Heart right ventricle (tissue), 16 donors: Measurements from ENCODE around the gene HMGXB3. TPM values are rescaled to one million over a fixed set of nuclear protein-coding genes. Genes with fewer than 3 reads are reported as not detected.
"Not testable (repeated sequence)": the region's sequence is repeated elsewhere in the genome, so short reads cannot be mapped to it uniquely, and the experiment has no call there.

ENCODE experiments used
- ATAC-seq, 8 donors: fragments of 200-7000 bp; cut with Tn5 transposase; one replicate each; pipeline ENCODE4 v1.9.1; 2020; ENCODE audit warnings: mild to moderate bottlenecking in 8 of 8, moderate library complexity in 8 of 8, moderate number of reproducible peaks in 1 of 8
- DNase-seq, 2 donors: peaks; one replicate each; pipeline ENCODE4 v3.0.0-alpha.2; 2020
- H3K27ac ChIP-seq, 10 donors: fragments of 200-600 bp; sonication (generic) in 2 of 10; one replicate each; pipeline versions ENCODE4 v1.5.0 to v1.8.0; 2020 to 2022; ENCODE audit warnings: mild to moderate bottlenecking in 3 of 10
- H3K27me3 ChIP-seq, 7 donors: fragments of 200-600 bp; one replicate each; pipeline ENCODE4 v1.8.0; 2021 to 2022; ENCODE audit warnings: mild to moderate bottlenecking in 2 of 7
- H3K36me3 ChIP-seq, 9 donors: fragments of 200-600 bp; sonication (generic) in 1 of 9; one replicate each; pipeline versions ENCODE4 v1.5.0 to v1.8.0; 2020 to 2022; ENCODE audit warnings: mild to moderate bottlenecking in 2 of 9
- H3K4me1 ChIP-seq, 9 donors: fragments of 200-600 bp; sonication (generic) in 1 of 9; one replicate each; pipeline versions ENCODE4 v1.5.0 to v1.8.0; 2020 to 2022; ENCODE audit warnings: mild to moderate bottlenecking in 4 of 9
- H3K4me3 ChIP-seq, 10 donors: fragments of 200-600 bp; sonication (generic) in 2 of 10; one replicate each; pipeline versions ENCODE4 v1.5.0 to v1.8.0; 2020 to 2022; ENCODE audit warnings: mild to moderate bottlenecking in 7 of 10, moderate library complexity in 2 of 10
- H3K9me3 ChIP-seq, 11 donors: fragments of 200-600 bp in 10 of 11; sonication (generic) in 2 of 11; one replicate each; pipeline versions ENCODE4 v1.5.0 to v1.8.0; 2013 to 2022; ENCODE audit warnings: mild to moderate bottlenecking in 2 of 11, control low read depth in 1 of 11, moderate library complexity in 1 of 11
- CTCF ChIP-seq, 9 donors: fragments of 200-600 bp; sonication (generic) in 2 of 9; IDR thresholded peaks; one replicate each; pipeline versions ENCODE4 v1.5.0 to v1.8.0; 2021 to 2022; ENCODE audit warnings: antibody characterized with exemption in 9 of 9, mild to moderate bottlenecking in 5 of 9, moderate library complexity in 1 of 9
- WGBS, 2 donors: extraction: QIAGEN DNeasy Blood & Tissue Kit; methylation state at CpG; one replicate each; pipeline ENCODE4 v1.1.7; 2013; ENCODE audit warnings: inconsistent platforms in 1 of 2; 5-methylcytosine and 5-hydroxymethylcytosine counted together
- intact Hi-C, 10 donors: fragments of 100-400 bp; cut with DNase I; formaldehyde crosslinking; loops; one replicate each; pipeline versions ENCODE4 v1.11.1 to v1.14.2; 2022
- polyA plus RNA-seq, 2 donors: library from polyadenylated mRNA; stranded (reverse); fragments of 200-250 nt; gene quantifications; one replicate each; pipeline ENCODE4 v1.2.3, GENCODE V29; 2013
- total RNA-seq, 10 donors: library from RNA; stranded (reverse); fragmentation: NEBNext Ultra II Directional in 3 of 10; extraction: Animal tissue kit (Norgen Biotek cat#: 25700) in 3 of 10; gene quantifications; one replicate each; pipeline versions ENCODE4 v1.2.1 to v1.2.4, GENCODE V29; 2021 to 2023
- donor health status: Arrhythmogenic right ventricular cardiomyopathy.
- donor health status: ischemic (EF 13 %, LVEDD 7.1; RV severe dilation, severe dysfunction).
- donor health status: healthy with polysubstance abuse.
- donor health status: DM: no; HTN: yes; CAD: no.
- donor health status: DM: no; HTN: no; CAD: no.
- donor health status: ischemic (EF 25% LVEDD 6.9; RV normal size, moderate dysfunction).
- donor health status: ischemic (EF 25% LVEDD 5.7; RV mildly dilated, moderate dysfunction).
- donor health status: healthy.
- donor health status: DM: yes; HTN: yes; CAD: no.
- donor health status: Ischemic cardiomyopathy.
- donor health status: ischemic (EF 35%, LVEDD 5.7; RV mildly dilated, moderate dysfunction).
- donor health status: nonischemic (EF 11% LVEDD 7.7; RV severe dilation, severe dysfunction).
- donor health status: DM: yes; HTN: yes; CAD: no.
- donor health status: PGD.
- donor health status: ischemic (EF 29% LVEDD 5.4; RV normal size, mild dysfunction).
- donor health status: nonischemic (EF 23%, LVEDD 6.1; RV moderate dilation, normal function).

The HMGXB3 gene
- total and polyA plus RNA-seq, 12 donors = 12.7 to 17.9 (median 14.9) TPM

GRCh38 chr5:150026682-150027172 lies 26.2 kb downstream of the HMGXB3 start:
- TF ChIP-seq CTCF (IDR thresholded peaks at IDR 0.05) = no peak
- intact Hi-C loops = loop anchor here in 2 of 10 donors (10.0 kb wide), 2 partner anchors 188 to 328 kb away; partner anchors contain the start of gene TCOF1 (in 1 of the 2)
- no peak overlapping the region for H3K4me3 ChIP-seq
- H3K27ac ChIP-seq = peak overlapping the region in 1 of 10 donors; percentile 36
- H3K27me3 ChIP-seq = no peaks in the 10 kb centered on the region
- H3K4me1 ChIP-seq = peaks cover 5 to 43% (median 37%) of the 10 kb centered on the region in 9 donors
- H3K9me3 ChIP-seq = no peaks in the 10 kb centered on the region
- H3K36me3 ChIP-seq = peaks cover 0 to 97% (median 23%) of the 10 kb centered on the region in 9 donors
- DNase-seq = no peak
- no peak for ATAC-seq
- 82 to 90% methylated on average over 4 of the region's 4 CpGs for WGBS, 2 donors

- H3K4me3 ChIP-seq, H3K9me3 ChIP-seq, ATAC-seq, DNase-seq, H3K27me3 ChIP-seq, H3K27ac ChIP-seq: not testable (repeated sequence)
- peaks cover 0 to 30% (median 24%) of the 10 kb centered on the region in 9 donors for H3K4me1 ChIP-seq
- 75 to 76% methylated on average over 1 of the region's 1 CpG for WGBS, 2 donors
- H3K36me3 ChIP-seq = peaks cover 0 to 98% (median 34%) of the 10 kb centered on the region in 9 donors
- intact Hi-C loops = loop anchor here in 2 of 10 donors (10.0 kb wide), 2 partner anchors 187 to 327 kb away; partner anchors contain the start of gene TCOF1 (in 1 of the 2)
Observed at GRCh38 chr5:150028047-150028446, 27.5 kb downstream of the HMGXB3 start.

DNA sequence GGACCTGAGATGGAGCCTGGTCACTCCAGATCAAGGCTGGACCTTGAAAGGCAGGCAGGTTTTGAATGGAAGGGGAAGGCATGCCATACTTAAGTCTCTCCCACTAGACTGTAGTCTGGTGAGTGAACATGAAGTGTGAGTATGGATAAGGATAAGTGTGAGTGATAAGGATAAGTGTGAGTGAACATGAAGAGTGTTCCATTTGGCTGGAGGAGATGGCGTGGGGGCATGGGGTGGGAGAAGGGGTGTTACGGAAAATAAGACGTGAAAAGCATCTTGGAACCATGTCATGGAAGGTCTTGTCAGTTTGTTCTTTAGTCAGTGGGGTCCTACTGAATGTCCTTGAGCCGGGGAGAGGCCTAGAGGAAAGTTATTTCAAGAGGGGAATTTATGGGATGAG lies 32.8 kb downstream of the HMGXB3 start:
- no peak overlapping the region for H3K27ac ChIP-seq
- no peaks in the 10 kb centered on the region for H3K9me3 ChIP-seq
- intact Hi-C loops = loop anchor here in 3 of 10 donors (10.0 kb wide), 1 partner anchor 181 kb away; no protein-coding TSS in a partner anchor
- WGBS, 2 donors = 76 to 90% methylated on average over 4 of the region's 4 CpGs
- peaks cover 0 to 99% (median 63%) of the 10 kb centered on the region in 9 donors for H3K36me3 ChIP-seq
- no peak for ATAC-seq
- no peak for TF ChIP-seq CTCF (IDR thresholded peaks at IDR 0.05)
- no peaks in the 10 kb centered on the region for H3K27me3 ChIP-seq
- H3K4me3 ChIP-seq = no peak overlapping the region
- no peak for DNase-seq
- H3K4me1 ChIP-seq = peaks cover 0 to 24% (median 10%) of the 10 kb centered on the region in 9 donors

- H3K4me1 ChIP-seq = peaks cover 0 to 24% (median 10%) of the 10 kb centered on the region in 9 donors
- no peak for TF ChIP-seq CTCF (IDR thresholded peaks at IDR 0.05)
- intact Hi-C loops = loop anchor here in 3 of 10 donors (10.0 kb wide), 1 partner anchor 180 kb away; no protein-coding TSS in a partner anchor
- peak in 3 of 8 donors; percentile 13 to 28 (median 22) for ATAC-seq
- no peak overlapping the region for H3K4me3 ChIP-seq
- H3K27ac ChIP-seq = no peak overlapping the region
- no peak for DNase-seq
- WGBS, 2 donors = 68 to 81% methylated on average over 4 of the region's 4 CpGs
- no peaks in the 10 kb centered on the region for H3K9me3 ChIP-seq
- H3K36me3 ChIP-seq = peaks cover 0 to 100% (median 63%) of the 10 kb centered on the region in 9 donors
- H3K27me3 ChIP-seq = no peaks in the 10 kb centered on the region
Observed at GRCh38 chr5:150034662-150035061, 34.1 kb downstream of the HMGXB3 start.
